ENCODE data around the gene SYCE3.

The SYCE3 gene

DNA sequence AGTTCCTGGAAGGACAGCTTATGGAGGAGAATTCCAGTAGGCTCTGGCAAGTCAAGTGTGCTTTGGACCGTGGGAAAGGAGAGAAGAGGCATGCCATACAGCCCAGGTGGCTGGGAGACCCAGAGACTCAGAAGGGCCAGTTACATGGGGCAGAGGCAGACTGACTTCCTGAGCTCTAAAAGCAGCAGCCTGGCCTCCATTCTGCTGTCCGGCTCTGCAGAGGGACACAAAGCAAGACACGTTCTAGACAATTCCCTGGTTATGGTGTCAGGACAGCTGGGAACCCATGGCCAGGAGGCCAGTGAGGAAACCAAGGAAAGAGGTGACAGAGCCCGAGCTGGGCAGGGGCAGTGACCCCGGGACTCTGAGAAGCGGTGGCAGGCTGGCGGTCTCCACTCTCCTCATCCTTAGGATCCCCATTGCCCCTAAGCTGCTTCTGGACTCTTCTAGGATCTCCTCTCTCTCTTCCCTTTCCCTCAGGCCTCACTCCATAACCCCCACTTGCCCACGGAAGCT, 12.8 kb upstream of the SYCE3 start:
- DNase-seq: no peak

DNA sequence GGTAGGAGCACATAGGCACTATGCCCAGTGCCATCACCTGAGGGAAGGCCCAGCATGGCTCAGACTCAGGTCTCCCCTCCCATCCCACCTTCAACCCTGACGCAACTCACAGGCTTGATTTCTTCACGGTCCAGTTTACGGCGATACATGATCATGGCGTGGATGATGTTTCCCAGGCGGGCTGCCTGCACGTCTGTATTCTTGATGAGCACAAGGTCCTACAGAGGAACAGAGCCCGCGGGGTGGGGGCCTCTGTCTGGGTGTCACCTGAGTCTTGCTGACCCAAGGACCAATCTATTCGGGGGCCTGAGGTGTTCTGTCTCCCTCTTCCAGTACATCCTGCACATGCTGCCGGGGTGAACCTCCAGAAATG, 11.7 kb upstream of the SYCE3 start:
- DNase-seq: no peak

DNA sequence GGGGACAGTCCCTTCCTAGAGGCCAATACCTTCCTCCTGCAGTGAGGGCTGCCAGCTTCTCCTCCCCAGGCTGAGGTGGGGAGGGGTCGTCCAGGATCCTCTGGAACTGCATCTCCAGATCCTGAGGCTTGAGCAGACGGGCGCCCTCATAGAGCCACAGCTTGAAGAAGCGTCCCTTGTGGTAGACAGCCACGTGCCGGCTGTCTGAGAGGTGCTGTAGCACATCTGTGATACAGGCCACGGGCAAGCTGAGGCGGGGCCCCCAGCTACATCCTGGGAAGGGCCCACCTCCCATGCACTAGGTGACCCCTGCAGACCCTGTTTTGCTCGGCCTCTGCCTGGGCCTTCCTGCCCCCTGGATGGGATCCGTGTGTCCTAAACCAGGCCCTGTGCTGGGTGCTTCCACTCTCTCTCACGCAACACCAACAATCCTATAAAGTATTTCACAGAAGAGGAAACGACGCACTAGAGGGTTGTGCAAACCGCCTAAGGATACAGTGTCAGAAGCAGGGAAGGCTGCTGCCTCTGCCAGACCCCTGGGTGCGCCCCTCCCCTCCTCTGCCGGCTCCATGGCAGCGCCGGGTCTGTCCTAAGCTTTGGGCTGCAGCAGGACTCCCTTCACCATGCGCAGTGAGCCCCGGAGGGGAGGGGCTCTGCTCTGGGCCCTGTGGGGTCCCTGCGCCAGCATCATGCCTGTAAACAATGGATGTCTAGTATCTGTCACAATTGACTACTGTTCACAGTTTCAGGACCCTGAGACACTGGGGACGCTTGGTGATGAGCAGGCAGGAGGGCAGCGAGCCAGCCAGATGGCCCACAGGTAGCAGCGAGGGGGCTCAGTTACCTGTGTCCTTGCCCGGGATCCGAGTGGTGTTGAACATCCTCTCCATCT, 11.0 kb upstream of the SYCE3 start:
- no peak for DNase-seq

DNA sequence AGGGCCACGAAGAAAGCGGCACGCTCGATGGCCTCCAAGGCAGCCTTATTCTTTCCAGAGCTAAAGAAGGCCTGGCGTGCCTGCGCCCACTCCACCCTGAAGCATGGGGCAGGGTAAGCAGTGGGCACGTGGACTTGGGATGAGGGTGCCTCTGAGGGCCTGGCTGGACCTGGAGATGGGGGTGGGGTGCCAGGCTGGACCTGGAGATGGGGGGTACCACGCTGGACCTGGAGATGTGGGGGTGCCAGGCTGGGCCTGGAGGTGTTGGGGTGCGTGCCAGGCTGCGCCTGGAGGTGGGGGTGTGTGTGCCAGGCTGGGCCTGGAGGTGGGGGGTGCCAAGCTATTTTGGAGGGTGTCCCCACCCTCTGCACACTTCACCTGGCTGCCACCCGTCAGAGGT, 10.2 kb upstream of the SYCE3 start:
- no peak for DNase-seq

DNA sequence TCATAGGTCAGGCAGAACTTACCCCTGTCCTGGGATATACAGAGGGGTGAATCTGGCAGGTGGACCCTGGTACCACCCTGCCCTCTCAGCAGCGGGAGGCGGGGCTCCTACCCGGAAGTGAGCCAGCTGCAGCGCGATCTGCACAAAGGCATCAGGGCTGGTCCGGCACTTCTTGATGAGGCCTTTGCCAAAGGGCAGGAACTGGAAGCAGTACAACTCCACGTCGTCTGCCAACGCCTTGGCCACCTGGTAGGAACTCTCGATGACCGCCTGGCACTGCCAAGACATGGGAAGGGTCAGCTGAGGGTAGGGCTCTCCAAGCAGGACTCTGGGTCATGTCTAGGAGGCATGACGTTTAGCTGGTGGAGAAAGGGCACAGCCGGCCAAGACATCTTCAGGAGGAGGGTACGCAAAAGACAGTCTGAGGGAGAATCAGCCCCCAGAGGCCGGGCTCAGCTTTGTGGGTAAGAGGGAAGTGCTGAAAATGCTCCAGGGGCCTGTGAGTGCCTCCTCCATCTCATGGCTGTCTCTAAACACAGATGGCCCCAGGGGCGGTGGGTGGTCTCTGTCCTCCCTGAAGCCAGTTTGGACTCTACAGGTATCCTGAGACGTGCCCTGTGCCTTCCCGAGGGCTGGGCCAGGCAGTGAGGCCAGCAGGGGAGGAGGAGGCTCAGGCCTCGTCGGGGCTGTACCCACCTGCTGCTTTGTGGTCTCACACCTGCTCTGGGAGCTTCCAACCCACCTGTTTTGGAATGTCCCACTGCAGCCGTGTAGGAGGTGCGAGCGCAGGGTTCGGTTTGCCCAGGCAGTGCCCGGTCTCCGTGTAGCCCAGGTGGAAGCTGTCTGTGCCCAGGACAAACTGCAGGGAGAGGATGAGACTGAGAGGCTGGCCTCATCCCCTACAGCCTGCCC, 8.8 kb upstream of the SYCE3 start:
- no peak for DNase-seq

DNA sequence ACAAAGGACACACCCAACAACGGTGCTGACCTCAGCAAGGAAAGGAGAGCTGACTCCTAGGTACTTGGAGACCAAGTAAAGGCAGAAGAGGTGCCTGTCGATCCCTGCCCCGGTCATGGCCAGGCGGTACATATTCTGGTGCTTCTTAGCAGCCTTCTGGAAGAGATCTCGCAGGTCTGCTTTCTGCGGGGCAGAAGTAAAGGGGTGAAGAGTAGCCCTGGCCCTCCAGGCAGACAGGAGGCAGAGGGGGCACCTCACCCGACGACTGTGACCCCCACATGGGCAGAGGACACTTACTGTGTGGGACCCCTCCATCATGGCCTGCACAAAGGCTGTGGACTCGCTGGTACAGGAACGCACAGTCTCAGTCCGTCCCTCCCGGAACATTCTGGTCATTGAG, 8.1 kb upstream of the SYCE3 start:
- DNase-seq: no peak

DNA sequence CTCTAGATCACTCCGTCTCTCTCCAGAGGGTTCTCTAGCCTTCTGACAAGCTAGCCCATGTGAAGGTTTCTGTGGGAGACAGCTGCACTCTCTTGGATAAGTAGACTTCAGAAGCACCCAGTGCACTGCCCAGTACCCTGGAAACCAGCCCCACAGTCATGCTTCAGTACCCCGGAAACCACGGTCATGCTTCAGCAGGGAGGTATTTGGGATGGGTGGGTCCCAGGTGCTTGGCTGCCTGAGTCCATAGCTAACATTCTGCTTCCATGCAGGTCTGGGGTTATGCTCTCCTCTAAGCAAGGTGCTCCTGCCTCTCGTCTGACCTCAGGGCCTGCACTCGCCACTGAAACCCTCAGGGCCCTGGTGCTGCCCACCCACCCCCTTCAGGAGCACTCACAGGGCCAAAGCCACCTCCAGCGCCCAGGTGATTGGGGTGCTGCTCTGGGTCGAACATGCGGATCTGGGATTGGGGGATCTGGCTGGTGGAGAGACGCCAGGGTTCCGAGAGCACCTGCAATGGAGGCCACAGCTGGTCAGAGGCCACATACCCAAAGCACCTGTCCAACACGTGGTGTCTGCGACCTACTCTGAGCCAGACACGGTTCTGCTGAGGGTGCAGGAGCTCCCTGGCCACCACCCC, 7.3 kb upstream of the SYCE3 start:
- DNase-seq: no peak

DNA sequence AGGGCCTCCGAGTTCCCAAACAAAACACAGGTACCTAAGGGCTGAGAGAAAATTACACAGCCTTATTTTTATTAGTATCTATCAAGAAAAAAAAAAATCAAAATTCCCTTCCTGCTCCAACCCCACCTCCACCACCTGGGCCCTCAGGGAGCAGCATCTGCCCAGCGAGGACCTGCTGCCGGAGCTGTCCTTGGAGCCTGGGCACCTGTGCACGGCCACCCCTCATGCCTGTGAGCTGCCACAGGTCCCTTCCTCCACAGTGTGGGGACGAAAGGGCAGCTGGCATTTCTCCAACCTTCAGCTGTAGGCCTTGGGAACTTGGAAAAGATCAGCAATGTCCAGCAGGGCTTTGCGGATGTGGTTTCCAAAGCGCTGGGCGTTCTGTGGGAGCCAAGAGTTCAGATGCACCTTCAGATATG, 6.3 kb upstream of the SYCE3 start:
- DNase-seq: no peak

DNA sequence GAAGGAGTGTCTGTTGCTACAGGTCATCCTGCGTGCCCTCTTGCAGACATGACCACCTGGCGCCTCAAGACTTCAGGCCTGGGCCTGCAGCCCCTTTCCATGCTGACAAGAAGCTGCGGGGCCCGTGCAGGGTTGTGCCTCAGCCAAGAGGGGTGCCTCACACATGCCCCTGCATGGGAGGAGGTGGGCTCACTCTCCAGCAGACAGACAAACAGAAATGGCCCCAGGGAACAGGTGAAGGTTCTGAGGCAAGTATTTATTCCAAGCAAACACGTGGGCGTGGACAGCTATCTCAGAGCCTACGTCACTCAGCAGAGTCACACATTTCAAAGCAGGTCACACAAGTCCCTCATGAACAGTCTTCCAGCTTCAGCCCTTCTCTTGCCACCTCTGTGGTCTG, 5.9 kb upstream of the SYCE3 start:
- DNase-seq: no peak

DNA sequence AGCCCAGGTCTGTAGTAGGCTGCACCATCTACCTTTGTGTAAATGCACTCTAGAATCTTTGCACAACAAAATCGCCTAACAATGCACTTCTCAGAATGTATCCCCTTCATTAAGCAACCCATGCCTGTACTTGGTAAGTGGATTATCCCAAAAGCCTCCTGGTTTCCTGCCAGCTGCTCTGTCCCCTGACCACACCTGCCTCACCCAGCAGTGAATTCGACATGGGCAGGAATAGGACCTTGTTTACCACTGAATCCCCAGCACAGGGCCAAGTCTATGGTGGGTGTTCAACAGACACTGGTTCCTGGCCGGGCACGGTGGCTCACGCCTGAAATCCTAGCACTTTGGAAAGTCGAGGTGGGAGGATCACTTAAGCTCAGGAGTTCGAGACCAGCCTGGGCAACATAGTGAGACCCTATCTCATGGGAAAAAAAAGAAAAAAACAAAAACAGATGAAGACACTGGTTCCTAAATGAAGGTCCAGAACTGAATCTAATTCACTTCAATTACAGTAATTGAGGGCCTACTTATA, 5.1 kb upstream of the SYCE3 start:
- DNase-seq: no peak

DNA sequence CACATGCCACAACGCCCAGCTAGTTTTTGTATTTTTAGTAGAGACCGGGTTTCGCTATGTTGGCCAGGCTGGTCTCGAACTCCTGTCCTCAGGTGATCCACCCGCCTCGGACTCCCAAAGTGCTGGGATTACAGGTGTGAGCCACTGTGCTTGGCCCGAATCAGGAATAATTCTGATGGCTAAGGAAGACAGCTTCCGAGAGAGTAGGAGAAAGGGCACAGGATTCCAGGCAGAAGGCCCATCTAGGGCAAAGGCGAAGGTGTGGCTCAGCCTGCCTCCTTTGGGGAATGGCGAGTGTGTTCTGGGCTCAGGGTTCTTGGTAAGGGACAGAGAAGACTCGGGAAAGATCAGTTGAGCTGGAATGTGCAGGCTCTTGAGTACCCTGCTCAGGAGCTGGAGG, 1.6 kb upstream of the SYCE3 start:
- DNase-seq: no peak

DNA sequence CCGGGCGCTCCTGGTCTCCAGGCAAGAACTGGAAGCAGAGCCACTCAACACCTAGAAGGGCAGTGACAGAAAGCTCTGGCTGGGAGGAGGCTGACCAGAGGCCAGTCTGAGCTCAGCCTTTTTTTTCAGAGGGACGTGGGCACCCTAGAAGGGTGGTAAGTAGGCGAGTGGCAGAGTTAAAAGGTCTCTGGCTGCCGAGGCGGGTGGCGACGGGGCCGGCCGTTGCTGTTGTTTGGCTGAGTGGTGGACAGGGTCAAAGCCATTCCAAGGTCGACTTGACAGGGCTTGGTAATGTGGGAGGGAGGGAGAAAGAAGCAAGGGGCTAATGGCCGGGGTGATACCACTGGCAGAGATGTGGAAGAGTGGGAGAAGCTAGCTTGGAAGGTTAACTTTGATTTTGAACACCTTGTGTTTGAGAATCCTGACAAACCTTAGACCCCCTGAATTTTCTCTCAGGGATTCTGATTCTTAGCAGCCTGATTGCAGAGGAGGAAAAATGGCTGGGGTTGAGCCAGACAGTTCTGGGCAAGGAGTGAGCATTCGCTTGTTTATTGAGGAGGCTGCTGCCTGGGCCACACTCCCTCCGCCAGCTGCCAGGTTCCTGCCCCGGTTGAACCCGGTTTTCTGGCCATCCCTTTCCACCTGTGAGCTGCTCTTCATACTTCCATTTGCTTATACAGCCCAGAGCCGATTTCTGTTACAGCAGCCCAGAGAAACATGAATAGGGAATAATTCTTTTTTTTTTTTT, 868 bp upstream of the SYCE3 start:
- DNase-seq: peak in 2 of 4 experiments; percentile 29 to 45

DNA sequence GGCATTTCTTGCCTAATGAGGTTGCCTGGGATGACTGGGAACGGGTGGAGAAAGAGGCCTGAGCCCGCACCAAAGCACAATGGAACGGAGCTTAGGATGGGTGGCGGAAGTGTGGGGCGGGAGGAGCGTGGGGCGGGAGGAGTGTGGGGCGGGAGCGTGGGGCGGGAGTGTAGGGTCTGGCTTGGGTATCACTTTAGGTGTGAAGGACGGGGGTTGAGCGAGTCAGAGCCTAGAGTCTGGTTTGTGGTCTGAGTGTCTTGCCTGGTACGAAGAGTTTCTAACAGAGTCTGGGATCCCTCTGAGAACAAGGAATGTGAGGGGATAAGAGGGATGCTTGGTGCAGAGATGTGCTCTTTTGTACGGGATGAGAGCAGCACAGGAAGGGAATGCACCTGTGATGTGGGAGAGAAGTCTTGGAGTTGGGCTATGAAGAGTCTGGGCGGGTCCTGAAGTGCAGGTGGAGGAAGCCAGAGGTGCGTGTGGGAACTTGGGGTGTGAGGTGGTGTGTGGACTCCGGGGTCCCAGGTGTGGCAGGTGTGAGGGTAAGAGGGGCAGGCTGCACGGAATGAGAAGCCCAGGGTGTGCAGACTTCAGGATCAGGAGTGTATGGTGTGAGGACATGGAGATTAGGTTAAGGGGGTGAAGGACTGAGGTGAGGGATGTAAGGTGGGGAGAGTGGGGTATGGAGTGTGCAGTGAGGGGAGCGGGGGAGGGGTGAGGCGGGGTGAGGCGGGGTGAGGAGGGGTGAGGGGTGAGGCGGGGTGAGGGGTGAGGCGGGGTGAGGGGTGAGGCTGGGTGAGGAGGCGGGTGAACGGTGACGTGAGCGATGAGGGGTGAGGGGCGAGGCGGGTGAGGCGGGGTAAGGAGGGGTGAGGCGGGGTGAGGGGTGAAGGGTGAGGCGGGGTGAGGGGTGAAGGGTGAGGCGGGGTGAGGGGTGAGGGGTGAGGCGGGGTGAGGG, 1.0 kb downstream of the SYCE3 start:
- DNase-seq: no peak

DNA sequence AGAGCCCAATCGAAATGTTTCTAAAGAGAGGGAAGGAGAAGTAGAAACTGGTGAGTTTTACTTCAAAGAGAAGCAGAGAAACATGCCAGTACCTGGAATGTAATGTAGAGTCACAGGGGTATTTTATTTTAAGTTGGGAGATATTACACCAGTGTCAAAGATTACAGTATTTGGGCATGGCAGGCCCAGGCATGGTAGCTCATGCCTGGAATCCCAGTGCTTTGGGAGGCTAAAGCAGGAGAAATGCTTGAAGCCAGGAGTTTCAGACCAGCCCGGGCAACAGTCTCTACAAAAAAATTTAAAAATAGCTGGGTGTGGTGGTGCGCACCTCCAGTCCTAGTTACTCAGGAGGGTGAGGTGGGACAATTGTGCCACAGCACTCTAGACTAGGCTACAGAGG, 2.7 kb downstream of the SYCE3 start:
- no peak for DNase-seq

DNA sequence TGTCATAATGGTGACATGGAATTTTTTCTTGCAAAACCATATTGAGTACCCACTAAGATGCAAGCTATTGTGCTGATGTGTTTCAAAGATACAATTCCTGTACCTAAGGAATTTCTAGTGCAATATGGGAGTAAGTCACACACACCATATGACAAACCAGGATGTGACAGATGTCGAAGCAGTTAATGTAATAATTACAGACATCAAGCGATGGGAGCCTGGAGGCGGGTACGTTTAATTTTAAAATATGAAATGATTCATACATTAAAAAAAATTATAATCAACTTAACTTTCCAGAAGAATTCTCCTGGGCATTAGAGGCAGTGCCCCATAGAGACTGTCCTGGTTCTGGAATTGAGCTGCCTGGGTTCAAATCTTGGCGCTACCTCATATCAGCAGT, 6.0 kb downstream of the SYCE3 start:
- no peak for DNase-seq

DNA sequence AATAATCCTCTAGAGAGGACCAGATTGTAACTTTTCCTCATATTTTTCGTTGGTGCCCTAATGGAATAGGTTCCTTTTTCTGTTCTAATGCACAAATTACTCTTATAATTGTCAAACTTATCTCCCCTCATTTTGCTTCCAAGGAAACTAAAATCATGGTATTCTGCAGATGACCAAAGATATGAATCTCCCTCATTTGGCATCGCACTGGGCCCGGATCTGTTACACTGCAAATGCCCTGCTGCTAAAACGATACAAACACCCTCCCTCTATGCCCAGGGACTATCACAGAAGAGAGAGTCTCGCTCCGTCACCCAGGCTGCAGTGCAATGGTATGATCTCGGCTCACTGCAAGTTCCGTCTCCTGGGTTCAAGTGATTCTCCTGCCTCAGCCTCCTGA, 9.4 kb downstream of the SYCE3 start:
- no peak for DNase-seq

DNA sequence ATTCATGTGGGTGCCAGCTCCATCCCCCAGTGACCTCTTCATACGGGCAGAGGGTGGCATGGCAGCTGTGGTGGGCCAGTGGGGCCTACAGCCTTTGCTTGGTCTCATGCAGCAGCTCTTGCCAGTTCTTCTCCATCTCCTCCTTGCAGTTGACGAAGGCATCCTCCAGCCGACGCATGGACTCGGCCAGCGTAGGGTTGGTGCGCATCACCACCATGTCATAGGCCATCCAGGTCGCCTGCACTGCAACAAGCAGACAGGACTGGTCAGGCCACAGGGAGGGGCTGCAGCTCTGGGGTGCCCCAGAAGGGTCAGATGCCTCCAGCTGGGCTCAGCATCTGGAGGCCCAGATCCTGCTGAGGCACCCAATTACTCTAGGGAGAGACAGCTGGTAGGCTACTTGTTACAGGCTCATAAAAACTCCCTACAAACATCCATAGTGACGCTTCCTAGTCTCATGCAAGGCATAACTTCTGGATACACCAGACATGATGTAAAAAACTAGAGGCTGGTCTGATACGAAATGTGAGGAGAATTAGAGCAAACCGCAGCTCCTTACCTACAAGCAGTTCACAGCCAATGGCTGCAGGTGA, 11.5 kb downstream of the SYCE3 start:
- no peak for DNase-seq

DNA sequence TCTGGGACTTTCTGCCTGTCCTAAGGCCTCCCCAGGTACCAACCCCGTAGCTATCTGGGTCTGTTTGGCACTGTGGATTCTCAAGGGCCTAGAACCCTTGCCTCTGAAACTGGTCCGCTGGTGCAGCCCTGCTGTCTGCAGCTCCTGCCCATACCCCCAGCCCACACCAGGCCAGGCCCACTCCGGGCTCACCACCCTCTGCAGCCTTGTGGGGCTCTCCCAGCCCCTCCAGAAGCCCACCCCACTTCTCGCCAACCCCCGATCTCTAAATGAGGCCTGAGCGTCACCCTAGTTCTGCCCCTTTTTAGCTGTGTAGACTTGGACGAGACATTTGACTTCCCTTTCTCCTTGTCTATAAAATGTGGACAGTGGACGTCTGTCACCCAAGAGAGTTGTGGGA, 12.3 kb downstream of the SYCE3 start:
- DNase-seq: no peak

DNA sequence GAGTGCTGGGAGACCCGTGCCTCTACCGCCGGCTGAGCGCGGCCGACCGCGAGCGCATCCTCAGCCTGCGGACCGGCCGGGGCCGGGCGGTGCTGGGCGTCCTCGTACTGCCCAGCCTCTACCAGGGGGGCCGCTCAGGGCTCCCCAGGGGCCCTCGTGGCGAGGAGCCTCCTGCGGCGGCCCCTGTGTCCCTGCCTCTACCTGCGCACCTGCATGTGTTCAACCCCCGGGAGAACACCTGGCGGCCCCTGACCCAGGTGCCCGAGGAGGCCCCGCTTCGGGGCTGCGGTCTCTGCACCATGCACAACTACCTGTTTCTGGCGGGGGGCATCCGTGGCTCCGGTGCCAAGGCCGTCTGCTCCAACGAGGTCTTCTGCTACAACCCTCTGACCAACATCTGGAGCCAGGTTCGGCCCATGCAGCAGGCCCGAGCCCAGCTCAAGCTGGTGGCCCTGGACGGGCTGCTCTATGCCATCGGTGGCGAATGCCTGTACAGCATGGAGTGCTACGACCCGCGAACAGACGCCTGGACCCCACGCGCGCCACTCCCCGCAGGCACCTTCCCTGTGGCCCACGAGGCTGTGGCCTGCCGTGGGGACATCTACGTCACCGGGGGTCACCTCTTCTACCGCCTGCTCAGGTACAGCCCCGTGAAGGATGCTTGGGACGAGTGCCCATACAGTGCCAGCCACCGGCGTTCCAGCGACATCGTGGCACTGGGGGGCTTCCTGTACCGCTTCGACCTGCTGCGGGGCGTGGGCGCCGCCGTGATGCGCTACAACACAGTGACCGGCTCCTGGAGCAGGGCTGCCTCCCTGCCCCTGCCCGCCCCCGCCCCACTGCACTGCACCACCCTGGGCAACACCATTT, 13.6 kb downstream of the SYCE3 start:
- DNase-seq: no peak
